ENCODE results near the gene ZNF408. TPM values are rescaled to one million over a fixed set of nuclear protein-coding genes. Genes with fewer than 3 reads are reported as not detected.

Gene ZNF408
- polyA plus RNA-seq, 2 of the 4 experiments (the other 2 are of a cell fraction): 6.7 to 16.7 TPM

GRCh38 chr11:46661836-46662235 is 39.0 kb upstream of the ZNF408 start:
- ChIA-PET CTCF (interaction anchor here (1.2 to 1.4 kb wide), 2 partner anchors 147 to 273 kb away, joined by 3 to 4 read pairs; no protein-coding TSS in a partner anchor), POLR2A (interaction anchor here (0.6 kb wide), 1 partner anchor 553 kb away, joined by 3 read pairs; the partner anchor contains the start of gene DDB2)
- FAIRE-seq (no peak), ATAC-seq (no peak), DNase-seq (ENCODE audit: low read depth in 1 of 2, low spot score in 1 of 2) (no peak)
- Histone ChIP-seq H3K4me1 (0 out of 3 replicates have a peak, but pooled peaks cover 3% of the 10 kb centered on the region), H3K9me3 (no peaks in the 10 kb centered on the region), H3K4me3 (no peak overlapping the region), H3K4me2 (no peak overlapping the region), H3K27ac (no peak overlapping the region)
- TF ChIP-seq CHD2 (IDR thresholded peaks at IDR 0.05; ENCODE audit: low read length, partially characterized antibody) (no peak), MAZ (IDR thresholded peaks at IDR 0.05; ENCODE audit: borderline replicate concordance, low read depth, low read length) (no peak), TFCP2L1 (CRISPR knock-in tag; IDR thresholded peaks at IDR 0.05) (no peak), FOSL2 (IDR thresholded peaks at IDR 0.05) (no peak), FOSL2 (CRISPR knock-in tag; IDR thresholded peaks at IDR 0.05) (no peak), HOXA7 (CRISPR knock-in tag; IDR thresholded peaks at IDR 0.05) (no peak), POLR2AphosphoS2 (conservative IDR thresholded peaks at IDR 0.05; ENCODE audit: low read length) (no peak), ZFP36 (IDR thresholded peaks at IDR 0.05; ENCODE audit: borderline replicate concordance, partially characterized antibody) (no peak), RNF2 (IDR thresholded peaks at IDR 0.05; ENCODE audit: borderline replicate concordance, low read depth) (no peak), CBX2 (IDR thresholded peaks at IDR 0.05; ENCODE audit: borderline replicate concordance, low read depth) (no peak), HEYL (CRISPR knock-in tag; IDR thresholded peaks at IDR 0.05) (no peak), NPAS2 (CRISPR knock-in tag; IDR thresholded peaks at IDR 0.05; ENCODE audit: borderline replicate concordance) (no peak), KDM5A (IDR thresholded peaks at IDR 0.05) (no peak), SMC3 (IDR thresholded peaks at IDR 0.05) (no peak), USF2 (IDR thresholded peaks at IDR 0.05) (no peak), MAFK (IDR thresholded peaks at IDR 0.05; ENCODE audit: partially characterized antibody) (no peak), NR3C1 (IDR thresholded peaks at IDR 0.05) (no peak)
- TF ChIP-seq, protein P1, sequence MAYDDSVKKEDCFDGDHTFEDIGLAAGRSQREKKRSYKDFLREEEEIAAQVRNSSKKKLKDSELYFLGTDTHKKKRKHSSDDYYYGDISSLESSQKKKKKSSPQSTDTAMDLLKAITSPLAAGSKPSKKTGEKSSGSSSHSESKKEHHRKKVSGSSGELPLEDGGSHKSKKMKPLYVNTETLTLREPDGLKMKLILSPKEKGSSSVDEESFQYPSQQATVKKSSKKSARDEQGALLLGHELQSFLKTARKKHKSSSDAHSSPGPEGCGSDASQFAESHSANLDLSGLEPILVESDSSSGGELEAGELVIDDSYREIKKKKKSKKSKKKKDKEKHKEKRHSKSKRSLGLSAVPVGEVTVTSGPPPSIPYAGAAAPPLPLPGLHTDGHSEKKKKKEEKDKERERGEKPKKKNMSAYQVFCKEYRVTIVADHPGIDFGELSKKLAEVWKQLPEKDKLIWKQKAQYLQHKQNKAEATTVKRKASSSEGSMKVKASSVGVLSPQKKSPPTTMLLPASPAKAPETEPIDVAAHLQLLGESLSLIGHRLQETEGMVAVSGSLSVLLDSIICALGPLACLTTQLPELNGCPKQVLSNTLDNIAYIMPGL (CRISPR knock-in tag; IDR thresholded peaks at IDR 0.05; ENCODE audit: borderline replicate concordance): no peak

- no peak for DNase-seq (ENCODE audit: low read depth in 1 of 2, low spot score in 1 of 2)
- H3K27ac ChIP-seq: no peak overlapping the region
- ChIA-PET CTCF (interaction anchor here (1.0 to 1.4 kb wide), 3 partner anchors 147 to 315 kb away, joined by 3 to 4 read pairs (median 3); partner anchors contain the start of gene DGKZ), POLR2A (interaction anchor here (0.6 kb wide), 1 partner anchor 552 kb away, joined by 3 read pairs; the partner anchor contains the start of gene DDB2)
- no peak overlapping the region for H3K4me2 ChIP-seq
- no peak for FAIRE-seq
- H3K4me3 ChIP-seq: no peak overlapping the region
- H3K9me3 ChIP-seq: no peaks in the 10 kb centered on the region
- 0 out of 3 replicates have a peak, but pooled peaks cover 3% of the 10 kb centered on the region for H3K4me1 ChIP-seq
- no peak for TF ChIP-seq ATOH8 (CRISPR knock-in tag; IDR thresholded peaks at IDR 0.05; ENCODE audit: low read depth)
- no peak for TF ChIP-seq E2F6 (IDR thresholded peaks at IDR 0.05; ENCODE audit: borderline replicate concordance, low read depth)
- no peak for TF ChIP-seq BCL3 (IDR thresholded peaks at IDR 0.05)
- no peak for TF ChIP-seq RARB (CRISPR knock-in tag; IDR thresholded peaks at IDR 0.05)
- no peak for TF ChIP-seq EP300 (IDR thresholded peaks at IDR 0.05)
- no peak for ATAC-seq
Measured at GRCh38 chr11:46662366-46662765, 38.5 kb upstream of the ZNF408 start.

Data from A549 (cell line).